GM18520 (cell line): Measurements from ENCODE around the gene PARVB.

ENCODE experiments used
- ATAC-seq: cut with Tn5 transposase; IDR thresholded peaks from one replicate; pipeline ENCODE4 v1.9.1; 2021; ENCODE audit not compliant: unreplicated experiment

Gene PARVB

GRCh38 chr22:44129619-44129976 lies 105.5 kb downstream of the PARVB start:
- ATAC-seq = no peak

- no peak for ATAC-seq
Observed at GRCh38 chr22:44130076-44130711, 106.1 kb downstream of the PARVB start.

GRCh38 chr22:44131412-44131811 lies 107.3 kb downstream of the PARVB start:
- no peak for ATAC-seq

GRCh38 chr22:44131989-44132685 lies 108.0 kb downstream of the PARVB start:
- ATAC-seq = no peak

GRCh38 chr22:44132724-44133123 lies 108.6 kb downstream of the PARVB start:
- no peak for ATAC-seq

GRCh38 chr22:44133161-44133560 lies 109.1 kb downstream of the PARVB start:
- no peak for ATAC-seq

- ATAC-seq = no peak
Observed at GRCh38 chr22:44133901-44134571, 109.9 kb downstream of the PARVB start.

GRCh38 chr22:44136112-44136511 lies 112.0 kb downstream of the PARVB start:
- ATAC-seq = no peak

GRCh38 chr22:44136786-44137185 lies 112.7 kb downstream of the PARVB start:
- ATAC-seq = no peak

- no peak for ATAC-seq
Observed at GRCh38 chr22:44137415-44137814, 113.3 kb downstream of the PARVB start.

GRCh38 chr22:44139773-44140172 lies 115.7 kb downstream of the PARVB start:
- no peak for ATAC-seq

GRCh38 chr22:44142421-44143104 lies 118.5 kb downstream of the PARVB start:
- ATAC-seq = no peak

GRCh38 chr22:44143105-44143474 lies 119.0 kb downstream of the PARVB start:
- ATAC-seq = no peak

GRCh38 chr22:44143579-44143978 lies 119.5 kb downstream of the PARVB start:
- no peak for ATAC-seq

GRCh38 chr22:44144046-44144569 lies 120.0 kb downstream of the PARVB start:
- no peak for ATAC-seq

- ATAC-seq = no peak
Observed at GRCh38 chr22:44145544-44145943, 121.4 kb downstream of the PARVB start.

GRCh38 chr22:44146088-44146861 lies 122.2 kb downstream of the PARVB start:
- no peak for ATAC-seq

GRCh38 chr22:44147008-44147645 lies 123.0 kb downstream of the PARVB start:
- ATAC-seq = no peak

- ATAC-seq = no peak
Observed at GRCh38 chr22:44147821-44148574, 123.9 kb downstream of the PARVB start.

GRCh38 chr22:44151676-44152075 lies 127.6 kb downstream of the PARVB start:
- ATAC-seq = no peak
